ENCODE results near the gene KLRF2. TPM values are rescaled to one million over a fixed set of nuclear protein-coding genes. Genes with fewer than 3 reads are reported as not detected.

Gene KLRF2
- total and polyA plus RNA-seq, 2 experiments from 2014 or later: not detected

- Histone ChIP-seq H3F3A (ENCODE audit: insufficient read depth) (no peaks in the 10 kb centered on the region), H3K4me2 (ENCODE audit: unreplicated experiment) (no peak overlapping the region), H2AFZ (no peak overlapping the region), H3K36me3 (ENCODE audit: low read depth) (no peaks in the 10 kb centered on the region), H3K9me3 (ENCODE audit: low read depth) (peaks cover 4% of the 10 kb centered on the region), H4K20me1 (ENCODE audit: insufficient read depth) (no peaks in the 10 kb centered on the region), H3K27ac (no peak overlapping the region), H3K27me3 (replicated peaks; ENCODE audit: insufficient read depth) (0 out of 2 replicates have a peak, but pooled peaks cover 5% of the 10 kb centered on the region), H3K9ac (no peak overlapping the region), H3K4me1 (ENCODE audit: insufficient read depth) (no peaks in the 10 kb centered on the region), H3K79me2 (ENCODE audit: insufficient read depth) (no peaks in the 10 kb centered on the region), H3K4me3 (no peak overlapping the region), H3K9me2 (ENCODE audit: insufficient read depth) (no peaks in the 10 kb centered on the region)
- in situ Hi-C loops (cut with MboI): no loop called here
- WGBS, 2 experiments (ENCODE audit: low coverage in 1 of 2, low lambda C conversion rate in 2 of 2, missing lambda C conversion rate in 2 of 2): 57 to 60% methylated on average over 4 of the region's 4 CpGs
- DNase-seq: no peak
- TF ChIP-seq EZH2phosphoT487 (IDR thresholded peaks at IDR 0.05; ENCODE audit: insufficient read depth, low read depth) (no peak), EZH2 (IDR thresholded peaks at IDR 0.05; ENCODE audit: insufficient read depth, poor library complexity, severe bottlenecking) (no peak)
These were observed 27.1 kb downstream of the KLRF2 start for GRCh38 chr12:9908350-9908749.

- DNase-seq: no peak
- Histone ChIP-seq H3K9ac (no peak overlapping the region), H2AFZ (no peak overlapping the region), H3K4me2 (ENCODE audit: unreplicated experiment) (no peak overlapping the region), H3K79me2 (ENCODE audit: insufficient read depth) (no peaks in the 10 kb centered on the region), H3K4me3 (no peak overlapping the region), H4K20me1 (ENCODE audit: insufficient read depth) (no peaks in the 10 kb centered on the region), H3K27me3 (replicated peaks; ENCODE audit: insufficient read depth) (0 out of 2 replicates have a peak, but pooled peaks cover 5% of the 10 kb centered on the region), H3K36me3 (ENCODE audit: low read depth) (no peaks in the 10 kb centered on the region), H3K27ac (no peak overlapping the region), H3K4me1 (ENCODE audit: insufficient read depth) (no peaks in the 10 kb centered on the region), H3F3A (ENCODE audit: insufficient read depth) (no peaks in the 10 kb centered on the region), H3K9me2 (ENCODE audit: insufficient read depth) (no peaks in the 10 kb centered on the region), H3K9me3 (ENCODE audit: low read depth) (peaks cover 4% of the 10 kb centered on the region)
- in situ Hi-C loops (cut with MboI): no loop called here
- TF ChIP-seq EZH2 (IDR thresholded peaks at IDR 0.05; ENCODE audit: insufficient read depth, poor library complexity, severe bottlenecking) (no peak), EZH2phosphoT487 (IDR thresholded peaks at IDR 0.05; ENCODE audit: insufficient read depth, low read depth) (no peak)
These were observed 28.4 kb downstream of the KLRF2 start for GRCh38 chr12:9909724-9910123.

DNA sequence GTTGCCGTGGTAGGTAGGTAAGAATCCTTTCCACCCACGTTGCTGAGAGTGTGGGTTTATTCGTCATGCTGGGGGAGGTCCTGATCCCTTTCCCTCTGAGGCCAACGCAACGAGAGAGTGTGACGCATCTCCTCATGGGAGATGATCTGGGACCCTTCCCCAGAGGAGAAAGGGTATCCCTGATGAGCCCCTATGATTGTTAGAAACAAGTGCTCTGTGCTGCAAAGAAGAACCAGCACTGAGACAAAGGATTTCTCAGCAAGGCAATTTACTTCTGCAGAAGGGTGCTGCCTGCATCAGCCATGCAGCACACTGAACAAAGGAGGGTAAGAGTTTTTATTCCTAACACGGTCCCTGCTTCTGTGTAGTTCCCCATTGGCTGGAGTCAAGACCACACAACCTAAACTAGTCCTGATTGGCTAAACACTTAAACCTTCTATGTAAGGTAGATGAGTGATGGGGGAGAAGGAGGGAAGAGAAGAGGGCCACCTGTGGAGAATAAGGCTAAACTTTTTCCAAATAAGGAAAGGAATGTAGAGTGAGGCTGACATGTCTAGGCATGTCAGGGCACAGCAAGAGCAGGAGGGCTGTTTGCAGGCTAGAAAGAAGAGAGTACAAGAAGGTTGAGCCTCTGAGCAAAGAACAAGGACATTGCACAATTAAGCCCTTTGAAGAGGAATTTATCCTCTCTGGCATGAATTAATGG is 29.6 kb downstream of the KLRF2 start:
- Histone ChIP-seq H3K9ac (no peak overlapping the region), H3K79me2 (ENCODE audit: insufficient read depth) (no peaks in the 10 kb centered on the region), H3K4me3 (no peak overlapping the region), H3K36me3 (ENCODE audit: low read depth) (no peaks in the 10 kb centered on the region), H4K20me1 (ENCODE audit: insufficient read depth) (no peaks in the 10 kb centered on the region), H3K4me1 (ENCODE audit: insufficient read depth) (no peaks in the 10 kb centered on the region), H3F3A (ENCODE audit: insufficient read depth) (no peaks in the 10 kb centered on the region), H3K9me2 (ENCODE audit: insufficient read depth) (no peaks in the 10 kb centered on the region), H3K4me2 (ENCODE audit: unreplicated experiment) (no peak overlapping the region), H2AFZ (no peak overlapping the region), H3K27me3 (replicated peaks; ENCODE audit: insufficient read depth) (0 out of 2 replicates have a peak, but pooled peaks cover 5% of the 10 kb centered on the region), H3K27ac (no peak overlapping the region), H3K9me3 (ENCODE audit: low read depth) (peaks cover 4% of the 10 kb centered on the region)
- TF ChIP-seq EZH2phosphoT487 (IDR thresholded peaks at IDR 0.05; ENCODE audit: insufficient read depth, low read depth) (no peak), EZH2 (IDR thresholded peaks at IDR 0.05; ENCODE audit: insufficient read depth, poor library complexity, severe bottlenecking) (no peak)
- in situ Hi-C loops (cut with MboI): no loop called here
- WGBS, 2 experiments (ENCODE audit: low coverage in 1 of 2, low lambda C conversion rate in 2 of 2, missing lambda C conversion rate in 2 of 2): 43 to 44% methylated on average over 7 of the region's 7 CpGs
- peak; percentile 7 for DNase-seq

- no peak overlapping the region for H3K4me3 ChIP-seq
- TF ChIP-seq EZH2 (IDR thresholded peaks at IDR 0.05; ENCODE audit: insufficient read depth, poor library complexity, severe bottlenecking): no peak
- TF ChIP-seq EZH2phosphoT487 (IDR thresholded peaks at IDR 0.05; ENCODE audit: insufficient read depth, low read depth): no peak
- no peaks in the 10 kb centered on the region for H4K20me1 ChIP-seq (ENCODE audit: insufficient read depth)
- in situ Hi-C loops (cut with MboI): no loop called here
- H2AFZ ChIP-seq: no peak overlapping the region
- no peaks in the 10 kb centered on the region for H3K9me2 ChIP-seq (ENCODE audit: insufficient read depth)
- no peaks in the 10 kb centered on the region for H3K79me2 ChIP-seq (ENCODE audit: insufficient read depth)
- H3F3A ChIP-seq (ENCODE audit: insufficient read depth): no peaks in the 10 kb centered on the region
- H3K9ac ChIP-seq: no peak overlapping the region
- H3K27me3 ChIP-seq (replicated peaks; ENCODE audit: insufficient read depth): peaks cover 5% of the 10 kb centered on the region; the same call in 1 of the 2 replicates
- no peaks in the 10 kb centered on the region for H3K36me3 ChIP-seq (ENCODE audit: low read depth)
- H3K9me3 ChIP-seq (ENCODE audit: low read depth): peaks cover 4% of the 10 kb centered on the region
- H3K4me1 ChIP-seq (ENCODE audit: insufficient read depth): no peaks in the 10 kb centered on the region
- DNase-seq: no peak
- no peak overlapping the region for H3K27ac ChIP-seq
- no peak overlapping the region for H3K4me2 ChIP-seq (ENCODE audit: unreplicated experiment)
These were observed 30.4 kb downstream of the KLRF2 start for GRCh38 chr12:9911708-9912107.

All from GM23248 (cell line).